K562 (cell line): ENCODE measurements around the gene HMBS. TPM values are rescaled to one million over a fixed set of nuclear protein-coding genes. Genes with fewer than 3 reads are reported as not detected.
A peak's percentile ranks its signal among the peaks of the same experiment; 100 is the strongest.

Source experiments
- BDP1 ChIP-seq: IDR thresholded peaks from 3 replicates; pipeline ENCODE4 v1.6.1; 2011; ENCODE audit not compliant: insufficient read length, insufficient read depth
- BRF1 ChIP-seq: IDR thresholded peaks from 3 replicates; pipeline ENCODE4 v1.6.1; 2011; ENCODE audit warnings: borderline replicate concordance, mild to moderate bottlenecking; ENCODE audit not compliant: insufficient read length; ENCODE audit errors: extremely low read depth
- CEBPB ChIP-seq: fragments of 450-650 bp; IDR thresholded peaks from 2 replicates; pipeline ENCODE4 v1.6.1; 2016; ENCODE audit warnings: missing genetic modification characterization, missing compliant biosample characterization
- HNRNPL ChIP-seq: fragments of 200-400 bp; formaldehyde crosslinking; IDR thresholded peaks from 2 replicates; pipeline ENCODE4 v1.6.1; 2017; ENCODE audit warnings: low read depth, mild to moderate bottlenecking, low read length
- ILF3 ChIP-seq: fragments of 450-650 bp; IDR thresholded peaks from 2 replicates; pipeline ENCODE4 v1.6.1; 2018; ENCODE audit warnings: antibody characterized with exemption, mild to moderate bottlenecking, moderate library complexity, borderline replicate concordance
- MAZ ChIP-seq, 2 experiments: fragments of 450-650 bp in 1 of 2; sonication (generic) in 1 of 2; formaldehyde crosslinking; IDR thresholded peaks in 1 of 2; conservative IDR thresholded peaks in 1 of 2; 2 replicates each; pipeline versions ENCODE4 v1.4.0 to v1.5.0; 2020; ENCODE audit warnings: mild to moderate bottlenecking in 1 of 2, missing genetic modification reagents in 1 of 2
- MTF1 ChIP-seq: fragments of 250-450 bp; sonication (Bioruptor Pico); IDR thresholded peaks from 2 replicates; pipeline ENCODE4 v1.9.0; 2021; ENCODE audit warnings: moderate library complexity, mild to moderate bottlenecking, inconsistent platforms, borderline replicate concordance
- NFRKB ChIP-seq: fragments of 450-650 bp; IDR thresholded peaks from 2 replicates; pipeline ENCODE4 v1.6.1; 2016; ENCODE audit warnings: low read depth
- NFXL1 ChIP-seq: fragments of 450-650 bp; formaldehyde crosslinking; IDR thresholded peaks from 2 replicates; pipeline ENCODE4 v1.4.0; 2021; ENCODE audit warnings: mild to moderate bottlenecking
- PHTF2 ChIP-seq: fragments of 250-450 bp; sonication (Bioruptor Pico); IDR thresholded peaks from 2 replicates; pipeline ENCODE4 v1.5.0; 2021; ENCODE audit warnings: mild to moderate bottlenecking
- POLR2A ChIP-seq: fragments of 450-650 bp; conservative IDR thresholded peaks from 2 replicates; pipeline ENCODE4 v1.6.1; 2016
- POLR2B ChIP-seq: fragments of 450-650 bp; IDR thresholded peaks from 2 replicates; pipeline ENCODE4 v1.6.1; 2018; ENCODE audit warnings: low read depth; ENCODE audit not compliant: partially characterized antibody
- PYGO2 ChIP-seq: fragments of 450-650 bp; IDR thresholded peaks from 2 replicates; pipeline ENCODE4 v1.6.1; 2016; ENCODE audit warnings: mild to moderate bottlenecking, missing genetic modification characterization, moderate library complexity, missing compliant biosample characterization
- SIN3A ChIP-seq, 2 experiments: fragments of 150-350 bp in 1 of 2; IDR thresholded peaks; 2 replicates each; pipeline ENCODE4 v1.6.1; 2011 to 2016; ENCODE audit warnings: borderline replicate concordance in 2 of 2, low read depth in 2 of 2, low read length in 2 of 2, mild to moderate bottlenecking in 2 of 2, moderate library complexity in 2 of 2; ENCODE audit not compliant: control insufficient read depth in 1 of 2
- SRF ChIP-seq, 2 experiments: fragments of 250-450, 450-650 bp in 1 of 2; sonication (Bioruptor Pico) in 1 of 2; sonication (generic) in 1 of 2; formaldehyde crosslinking; IDR thresholded peaks; 2 replicates each; pipeline versions ENCODE4 v1.5.0 to v1.5.1; 2020 to 2022; ENCODE audit warnings: mild to moderate bottlenecking in 1 of 2, missing genetic modification reagents in 1 of 2
- TARDBP ChIP-seq: fragments of 450-650 bp; IDR thresholded peaks from 2 replicates; pipeline ENCODE4 v1.6.1; 2016
- TEAD4 ChIP-seq, 2 experiments: sonication (generic) in 1 of 2; formaldehyde crosslinking in 1 of 2; IDR thresholded peaks; 2 replicates each; pipeline versions ENCODE4 v1.6.1 to v1.8.0; 2012 to 2022; ENCODE audit warnings: borderline replicate concordance in 1 of 2, inconsistent platforms in 1 of 2, low read length in 1 of 2, mild to moderate bottlenecking in 1 of 2, missing genetic modification reagents in 1 of 2
- THAP12 ChIP-seq: fragments of 250-450 bp; sonication (Bioruptor Pico); IDR thresholded peaks from 2 replicates; pipeline ENCODE4 v1.9.0; 2021; ENCODE audit warnings: mild to moderate bottlenecking, inconsistent platforms
- U2AF2 ChIP-seq: fragments of 200-400 bp; formaldehyde crosslinking; optimal IDR thresholded peaks from 2 replicates; pipeline ENCODE3; 2017; ENCODE audit warnings: low read depth, mild to moderate bottlenecking, low read length
- XRCC4 ChIP-seq: IDR thresholded peaks from one replicate; pipeline ENCODE4 v1.6.1; 2011; ENCODE audit not compliant: insufficient read depth, insufficient read length; ENCODE audit errors: extremely low read depth
- ZBTB2 ChIP-seq: fragments of 450-650 bp; IDR thresholded peaks from 2 replicates; pipeline ENCODE4 v1.6.1; 2016; ENCODE audit warnings: antibody characterized with exemption
- ZC3H11A ChIP-seq: IDR thresholded peaks from 2 replicates; pipeline ENCODE4 v1.6.1; 2012; ENCODE audit warnings: low read depth, low read length, improper control_type of control experiment
- ZFP91 ChIP-seq: sonication (generic); formaldehyde crosslinking; IDR thresholded peaks from 2 replicates; pipeline ENCODE4 v1.8.0; 2022; ENCODE audit warnings: mild to moderate bottlenecking, missing genetic modification reagents
- ZFX ChIP-seq: sonication (generic); formaldehyde crosslinking; IDR thresholded peaks from 2 replicates; pipeline ENCODE4 v1.8.0; 2022; ENCODE audit warnings: mild to moderate bottlenecking, missing genetic modification reagents, moderate library complexity
- ZNF41 ChIP-seq: fragments of 250-450 bp; sonication (Bioruptor Pico); conservative IDR thresholded peaks from 2 replicates; pipeline ENCODE4 v1.4.0; 2020; ENCODE audit warnings: mild to moderate bottlenecking
- ZNF583 ChIP-seq: fragments of 250-450 bp; sonication (Bioruptor Pico); IDR thresholded peaks from 2 replicates; pipeline ENCODE4 v1.4.0; 2020
- polyA plus RNA-seq, 8 experiments: library from polyadenylated mRNA; depleted of rRNA in 4 of 8; stranded (reverse) in 5 of 8; unstranded in 3 of 8; fragments of >200 nt; fragmentation: Nextera tagmentation in 2 of 8; fragmentation: Illumina TruSeq in 1 of 8; extraction: Ambion mirVana in 2 of 8; extraction: Trizol in 1 of 8; gene quantifications; 2 replicates each; pipeline versions ENCODE4 v1.2.1 to v1.2.3, GENCODE V29; 2011 to 2014; ENCODE audit warnings: inconsistent platforms in 1 of 8, missing spikeins in 1 of 8
- total RNA-seq, 7 experiments: library from RNA; depleted of rRNA in 6 of 7; stranded (reverse); fragments of >200 nt in 6 of 7; fragmentation: Illumina TruSeq in 2 of 7; extraction: Trizol in 2 of 7; gene quantifications; 2 replicates each; pipeline versions ENCODE4 v1.2.1 to v1.2.3, GENCODE V29; 2011 to 2021; ENCODE audit warnings: low replicate concordance in 1 of 7

Gene HMBS
- total and polyA plus RNA-seq, 9 of the 15 experiments (the other 6 are each of a cell fraction or from before 2014, with no cell fraction given) = 56.9 to 385 (median 286) TPM

GRCh38 chr11:119094816-119095065 is 10.1 kb downstream of the HMBS start (continued):
- TF ChIP-seq POLR2B = no peak
- no peak for TF ChIP-seq ILF3
- TF ChIP-seq ZNF583 = no peak
- TF ChIP-seq NFRKB = no peak
- TF ChIP-seq CEBPB (tag) = no peak
- TF ChIP-seq U2AF2 = no peak
- no peak for TF ChIP-seq XRCC4
- no peak for TF ChIP-seq PYGO2 (tag)
- TF ChIP-seq ZBTB2 = 0 out of 2 replicates have a peak, but pooled peaks have one; percentile 36
- no peak for TF ChIP-seq ZNF41 (CRISPR knock-in tag)
- no peak for TF ChIP-seq NFXL1 (CRISPR knock-in tag)
- TF ChIP-seq MTF1 = no peak
- TF ChIP-seq HNRNPL = no peak; the same call in 1 of the 2 replicates
- TF ChIP-seq SRF (CRISPR knock-in tag; IDR thresholded peaks at IDR 0.05) = 0 out of 4 replicates have a peak, but pooled peaks of 1 of the 2 experiments have one; percentile 92
- no peak for TF ChIP-seq TARDBP
- peak in 1 of 2 experiments; percentile 85; a peak in 1 of 4 replicates for TF ChIP-seq SIN3A (IDR thresholded peaks at IDR 0.05; ENCODE audit: borderline replicate concordance in 2 of 2, control insufficient read depth in 1 of 2, low read depth in 2 of 2, low read length in 2 of 2)
- TF ChIP-seq ZC3H11A = no peak
- TF ChIP-seq THAP12 (CRISPR knock-in tag) = no peak
- TF ChIP-seq PHTF2 (CRISPR knock-in tag) = no peak
- no peak for TF ChIP-seq TEAD4 (IDR thresholded peaks at IDR 0.05; ENCODE audit: low read length)
- peak; percentile 66; the same call in 1 of the 2 replicates for TF ChIP-seq TEAD4 (CRISPR knock-in tag; IDR thresholded peaks at IDR 0.05; ENCODE audit: borderline replicate concordance)
- no peak for TF ChIP-seq ZFP91 (CRISPR knock-in tag)
- no peak; the same call in 1 of the 2 replicates for TF ChIP-seq ZFX (CRISPR knock-in tag)
- no peak for TF ChIP-seq BDP1
- peak in 1 of 2 experiments; percentile 49; a peak in 1 of 4 replicates for TF ChIP-seq MAZ (CRISPR knock-in tag; conservative IDR thresholded peaks at IDR 0.05 in 1 of 2, IDR thresholded peaks at IDR 0.05 in 1 of 2)
- no peak for TF ChIP-seq POLR2A
- TF ChIP-seq BRF1 = no peak
